DMS 273 (cell line): ENCODE measurements around the gene EPHB3.

Experiments used
- DNase-seq: peaks from one replicate; lab custom pipeline; 2025; ENCODE audit not compliant: unreplicated experiment; lab: John Stamatoyannopoulos, UW

Gene EPHB3

GRCh38 chr3:184578822-184579221 lies 17.2 kb downstream of the EPHB3 start:
- DNase-seq: no peak

DNA sequence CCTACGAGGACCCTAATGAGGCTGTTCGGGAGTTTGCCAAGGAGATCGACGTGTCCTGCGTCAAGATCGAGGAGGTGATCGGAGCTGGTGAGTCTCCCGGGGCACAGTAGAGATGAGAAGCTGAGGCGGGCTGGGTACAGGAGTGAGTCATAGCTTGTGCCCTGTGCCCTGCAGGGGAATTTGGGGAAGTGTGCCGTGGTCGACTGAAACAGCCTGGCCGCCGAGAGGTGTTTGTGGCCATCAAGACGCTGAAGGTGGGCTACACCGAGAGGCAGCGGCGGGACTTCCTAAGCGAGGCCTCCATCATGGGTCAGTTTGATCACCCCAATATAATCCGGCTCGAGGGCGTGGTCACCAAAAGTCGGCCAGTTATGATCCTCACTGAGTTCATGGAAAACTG lies 17.9 kb downstream of the EPHB3 start:
- DNase-seq: no peak

DNA sequence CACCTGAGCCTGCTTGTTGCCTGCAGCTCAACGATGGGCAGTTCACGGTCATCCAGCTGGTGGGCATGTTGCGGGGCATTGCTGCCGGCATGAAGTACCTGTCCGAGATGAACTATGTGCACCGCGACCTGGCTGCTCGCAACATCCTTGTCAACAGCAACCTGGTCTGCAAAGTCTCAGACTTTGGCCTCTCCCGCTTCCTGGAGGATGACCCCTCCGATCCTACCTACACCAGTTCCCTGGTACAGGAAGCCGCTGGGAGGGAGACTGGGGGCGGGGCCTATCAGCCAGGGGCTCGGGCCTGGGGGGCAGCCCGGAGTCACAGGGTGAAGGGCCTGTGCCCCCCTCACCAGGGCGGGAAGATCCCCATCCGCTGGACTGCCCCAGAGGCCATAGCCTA lies 18.8 kb downstream of the EPHB3 start:
- DNase-seq: no peak

DNA sequence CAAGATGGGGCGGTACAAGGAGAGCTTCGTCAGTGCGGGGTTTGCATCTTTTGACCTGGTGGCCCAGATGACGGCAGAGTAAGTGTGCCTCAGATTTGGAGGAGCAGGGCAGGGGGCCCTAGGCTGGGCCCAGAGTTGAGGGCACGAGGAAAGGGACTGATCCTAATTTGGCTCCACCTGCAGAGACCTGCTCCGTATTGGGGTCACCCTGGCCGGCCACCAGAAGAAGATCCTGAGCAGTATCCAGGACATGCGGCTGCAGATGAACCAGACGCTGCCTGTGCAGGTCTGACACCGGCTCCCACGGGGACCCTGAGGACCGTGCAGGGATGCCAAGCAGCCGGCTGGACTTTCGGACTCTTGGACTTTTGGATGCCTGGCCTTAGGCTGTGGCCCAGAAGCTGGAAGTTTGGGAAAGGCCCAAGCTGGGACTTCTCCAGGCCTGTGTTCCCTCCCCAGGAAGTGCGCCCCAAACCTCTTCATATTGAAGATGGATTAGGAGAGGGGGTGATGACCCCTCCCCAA lies 19.8 kb downstream of the EPHB3 start:
- peak; percentile 34 for DNase-seq

GRCh38 chr3:184582646-184583577 lies 21.3 kb downstream of the EPHB3 start:
- peak; percentile 31 for DNase-seq

DNA sequence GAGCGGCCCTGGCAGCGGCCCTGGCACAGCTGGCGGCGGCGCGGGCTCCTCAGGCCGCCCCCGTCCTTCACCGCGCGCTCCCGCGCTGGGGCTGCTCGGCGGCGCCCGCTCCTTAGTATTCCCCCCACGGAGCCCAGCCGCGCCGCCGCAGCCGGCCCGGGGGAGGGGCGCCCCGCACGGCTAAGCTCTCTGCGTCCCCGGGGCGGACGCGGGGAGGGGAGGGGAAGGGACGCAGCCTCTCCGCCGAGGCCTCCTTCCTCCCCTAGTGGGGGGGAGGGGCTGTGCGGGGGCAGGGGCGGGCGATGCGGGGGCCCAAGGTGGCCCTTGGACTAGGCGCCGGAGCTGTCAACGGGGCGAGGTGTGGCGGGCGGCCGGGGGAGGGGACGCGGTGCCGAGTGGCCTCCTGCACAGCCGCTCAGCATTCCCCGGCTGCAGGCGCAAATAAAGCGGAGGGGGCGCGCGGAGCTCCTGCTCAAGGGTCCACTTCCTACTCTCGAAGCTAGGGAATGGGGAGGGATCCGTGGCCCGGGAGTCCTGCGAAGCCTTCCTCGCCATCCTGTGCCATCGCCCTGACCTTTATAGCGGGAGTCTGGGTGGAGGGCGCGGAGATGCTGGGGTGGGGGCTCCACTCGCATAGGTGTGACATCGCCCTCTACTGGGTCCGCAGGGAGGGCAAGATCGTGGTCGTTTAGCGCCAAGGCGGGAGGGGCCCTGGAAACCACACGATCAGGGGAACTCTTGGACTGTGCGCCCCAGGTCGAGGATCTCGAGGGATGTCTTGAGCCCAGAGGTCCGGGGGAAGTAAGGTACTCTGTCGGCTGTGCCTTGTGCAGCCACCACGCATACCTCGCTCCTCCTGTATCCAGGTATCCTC lies 22.2 kb downstream of the EPHB3 start:
- peak; percentile 81 for DNase-seq

DNA sequence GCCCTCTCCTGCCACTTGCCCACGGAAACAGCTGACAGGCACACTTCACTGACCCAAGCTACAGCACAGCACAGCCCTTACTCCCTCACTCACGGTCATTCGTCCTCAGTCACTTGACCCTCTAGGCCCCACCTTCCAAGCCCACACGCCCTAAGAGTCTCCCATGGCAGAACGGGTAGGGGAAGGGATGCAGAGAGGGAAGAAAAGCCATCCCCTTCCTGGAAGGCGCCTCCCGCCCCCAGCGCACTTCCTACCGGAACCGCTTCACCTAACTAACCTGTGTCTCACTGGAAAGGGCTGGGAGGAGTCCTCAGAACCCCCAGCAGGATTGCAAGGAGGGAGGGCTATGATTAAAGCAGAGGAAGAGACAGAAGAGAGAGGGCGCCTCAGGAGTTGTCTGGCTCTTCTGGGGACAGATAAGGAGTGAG lies 22.9 kb downstream of the EPHB3 start:
- DNase-seq: no peak

DNA sequence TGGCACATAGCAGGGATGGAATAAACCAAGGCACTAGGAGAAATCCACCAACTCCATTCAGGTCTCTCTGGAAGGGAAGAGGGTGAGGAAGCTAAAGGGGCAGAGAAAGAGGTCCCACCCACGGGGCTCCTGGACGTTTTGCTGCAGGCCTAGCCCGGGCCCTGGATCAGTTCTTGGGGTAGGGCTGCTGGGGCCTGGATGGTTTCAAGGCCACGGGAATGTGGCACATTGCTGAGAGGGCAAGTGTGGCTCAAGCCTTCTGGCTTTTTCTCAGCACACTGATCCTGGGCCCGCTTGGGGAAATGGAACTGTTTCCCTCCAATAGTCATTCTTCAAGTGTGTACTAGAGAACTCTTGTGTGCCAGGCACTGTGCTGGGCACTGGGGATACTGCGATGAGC lies 24.0 kb downstream of the EPHB3 start:
- DNase-seq: no peak

DNA sequence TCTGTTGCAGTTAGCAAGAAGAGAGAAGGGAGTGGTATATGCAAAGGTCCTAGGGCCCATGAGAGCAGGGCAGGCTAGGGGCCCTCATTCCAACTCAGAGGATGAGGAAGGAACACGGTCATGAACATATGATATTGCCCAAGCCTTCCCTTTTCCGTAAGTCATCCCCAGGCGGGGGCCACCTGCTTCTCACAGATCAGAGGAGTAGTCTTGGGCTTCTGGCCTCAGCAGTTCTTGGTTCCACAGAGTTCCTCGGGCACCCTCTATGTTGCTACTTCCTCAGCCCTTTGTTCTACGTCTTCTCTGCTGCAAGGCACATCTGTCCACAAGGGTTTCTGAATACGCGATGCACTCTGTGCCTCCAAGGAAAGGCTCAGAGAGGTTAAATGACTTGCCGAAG lies 25.3 kb downstream of the EPHB3 start:
- DNase-seq: no peak

- no peak for DNase-seq
These were observed 27.2 kb downstream of the EPHB3 start for GRCh38 chr3:184588776-184589175.

GRCh38 chr3:184590795-184591194 lies 29.2 kb downstream of the EPHB3 start:
- DNase-seq: peak; percentile 28

GRCh38 chr3:184591789-184592188 lies 30.2 kb downstream of the EPHB3 start:
- peak; percentile 38 for DNase-seq

- DNase-seq: peak; percentile 77
These were observed 31.0 kb downstream of the EPHB3 start for GRCh38 chr3:184592371-184593219.

DNA sequence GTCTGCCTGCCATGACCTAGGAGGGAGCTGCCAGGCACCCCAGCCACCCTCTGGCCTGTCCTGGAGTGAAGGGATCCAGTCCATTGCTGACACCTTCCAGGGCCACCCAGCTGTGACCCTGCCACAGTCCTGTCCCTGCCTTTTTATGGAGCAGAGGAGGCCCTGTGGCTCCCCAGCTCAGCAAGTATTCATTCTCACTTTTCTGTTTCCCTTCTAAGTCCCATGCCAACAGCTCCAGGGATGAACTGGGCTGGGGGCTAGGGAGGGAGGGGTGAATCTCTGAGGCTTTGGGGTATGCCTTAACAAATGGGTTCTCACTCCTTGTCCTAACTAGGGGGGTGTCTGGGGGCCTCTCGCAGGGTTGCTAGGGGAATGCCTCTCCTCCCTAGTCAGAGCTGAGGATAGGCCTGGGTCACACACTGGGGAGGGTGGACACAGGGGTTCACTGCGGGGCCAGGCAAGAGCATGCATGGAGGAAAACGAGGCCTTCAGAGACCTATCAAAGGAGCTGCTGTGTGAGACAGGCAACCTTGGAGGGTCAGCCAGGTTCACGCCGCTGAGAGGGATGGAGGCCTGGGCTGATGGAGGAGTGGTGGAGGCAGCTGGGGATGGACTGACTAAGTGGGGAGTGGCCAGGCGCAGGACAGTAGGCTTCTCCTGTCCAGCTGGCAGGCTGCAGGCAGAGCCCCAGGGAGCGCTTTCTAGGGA lies 31.8 kb downstream of the EPHB3 start:
- no peak for DNase-seq

DNA sequence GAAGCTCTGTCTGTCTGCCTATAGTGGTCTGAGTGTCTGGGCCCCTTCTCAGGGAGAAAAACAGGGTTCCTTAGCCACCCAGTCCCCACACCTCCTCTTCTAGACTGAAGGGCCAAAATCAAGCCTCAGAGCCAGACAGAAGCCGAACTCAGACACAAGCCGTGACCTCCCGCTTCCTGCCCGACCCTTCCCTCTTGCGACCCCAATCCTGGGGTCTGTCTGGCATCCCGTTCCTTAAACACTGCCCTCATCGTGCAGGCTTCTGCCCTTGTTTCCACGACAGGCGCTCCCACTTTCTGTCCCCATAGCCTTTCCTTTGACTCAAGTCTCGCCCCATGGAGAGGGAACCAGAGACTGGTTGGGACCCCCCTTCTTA lies 32.3 kb downstream of the EPHB3 start:
- DNase-seq: no peak

GRCh38 chr3:184594371-184595001 lies 32.9 kb downstream of the EPHB3 start:
- no peak for DNase-seq

DNA sequence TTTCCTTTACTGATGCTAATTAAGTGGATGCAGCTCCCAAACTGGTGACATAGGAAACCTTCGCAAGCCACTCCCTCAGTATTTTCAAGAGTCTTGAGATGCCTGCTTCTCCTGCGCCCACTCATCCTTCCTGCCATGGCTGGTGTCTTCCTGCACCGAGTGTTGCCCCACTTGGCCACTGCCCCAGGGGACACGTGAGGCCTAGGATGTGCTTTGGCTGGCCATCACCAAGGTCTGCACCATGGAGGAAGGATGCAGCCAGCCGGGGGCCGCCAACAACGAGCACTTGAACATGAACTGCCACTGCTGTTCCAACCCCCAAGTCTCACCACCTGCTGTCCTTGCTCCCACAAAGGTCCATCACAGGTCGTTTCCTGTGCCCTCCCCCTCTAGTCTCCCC lies 34.1 kb downstream of the EPHB3 start:
- DNase-seq: no peak

GRCh38 chr3:184596233-184596632 lies 34.6 kb downstream of the EPHB3 start:
- no peak for DNase-seq

DNA sequence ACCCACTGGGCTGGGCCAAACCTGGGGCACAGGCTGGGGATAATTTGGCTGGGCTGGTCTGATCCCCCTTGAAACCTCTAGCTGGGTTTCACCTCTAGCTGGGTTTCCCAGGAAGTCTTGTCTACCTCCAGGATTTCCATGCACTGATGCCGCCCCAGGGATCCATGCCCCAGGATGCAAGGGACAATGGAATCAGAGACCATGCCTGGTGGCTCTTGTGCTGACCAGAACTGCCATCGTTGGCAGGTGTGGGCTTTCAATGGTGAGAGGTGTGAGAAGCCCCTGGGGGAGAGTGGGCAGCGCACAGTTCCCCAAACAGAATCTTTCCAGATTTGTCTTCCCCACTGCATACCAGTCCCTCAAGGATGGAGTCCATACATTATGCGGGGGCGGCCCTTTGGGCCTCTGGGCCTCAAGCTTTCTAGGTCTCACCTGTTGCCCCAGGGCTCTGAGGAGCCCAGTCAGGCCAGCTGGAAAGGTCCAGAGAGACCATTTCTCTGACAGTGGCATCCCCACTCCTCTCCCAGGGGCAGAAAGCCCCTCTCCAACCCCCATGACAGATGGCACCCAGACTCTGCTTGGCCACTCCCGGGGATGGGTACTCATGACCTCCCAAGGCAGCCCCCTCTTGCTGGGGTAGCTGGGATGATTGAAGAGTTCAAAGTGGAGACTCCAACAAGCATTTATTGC lies 35.4 kb downstream of the EPHB3 start:
- no peak for DNase-seq
